CD4-positive, alpha-beta T cell treated with Interferon alpha-2 for 1 hour (primary cell): Measurements from ENCODE around the gene APOL1.
"Not testable (repeated sequence)": the region's sequence is repeated elsewhere in the genome, so short reads cannot be mapped to it uniquely, and the experiment has no call there.

Experiments
- DNase-seq, 2 donors: peaks; one replicate each; pipeline ENCODE4 v3.0.0-alpha.2; 2020 to 2022

APOL1 gene

GRCh38 chr22:36246718-36247117 lies 6.2 kb upstream of the APOL1 start:
- DNase-seq = no peak

GRCh38 chr22:36247955-36248354 lies 5.0 kb upstream of the APOL1 start:
- no peak for DNase-seq

GRCh38 chr22:36249160-36249559 lies 3.8 kb upstream of the APOL1 start:
- DNase-seq = no peak

- DNase-seq = not testable (repeated sequence)
These were observed 2.5 kb upstream of the APOL1 start for GRCh38 chr22:36250292-36250960.

- not testable (repeated sequence) for DNase-seq
These were observed 839 bp upstream of the APOL1 start for GRCh38 chr22:36251979-36252608.

- peak in 1 of 2 donors; percentile 33 for DNase-seq
These were observed 874 bp downstream of the APOL1 start for GRCh38 chr22:36253523-36254490.

GRCh38 chr22:36255572-36255971 lies 2.6 kb downstream of the APOL1 start:
- not testable (repeated sequence) for DNase-seq

GRCh38 chr22:36256478-36256877 lies 3.5 kb downstream of the APOL1 start:
- DNase-seq = no peak

- DNase-seq = no peak
These were observed 4.4 kb downstream of the APOL1 start for GRCh38 chr22:36257308-36257707.

GRCh38 chr22:36257948-36258670 lies 5.2 kb downstream of the APOL1 start:
- DNase-seq = peak in 1 of 2 donors; percentile 47

- peak; percentile 18 to 60 for DNase-seq
These were observed 6.0 kb downstream of the APOL1 start for GRCh38 chr22:36258701-36259614.

- DNase-seq = no peak
These were observed 6.8 kb downstream of the APOL1 start for GRCh38 chr22:36259615-36260300.

GRCh38 chr22:36261675-36262074 lies 8.7 kb downstream of the APOL1 start:
- DNase-seq = not testable (repeated sequence)

- not testable (repeated sequence) for DNase-seq
These were observed 9.4 kb downstream of the APOL1 start for GRCh38 chr22:36262307-36262706.

- DNase-seq = not testable (repeated sequence)
These were observed 10.3 kb downstream of the APOL1 start for GRCh38 chr22:36263216-36263673.

GRCh38 chr22:36263886-36264664 lies 11.1 kb downstream of the APOL1 start:
- not testable (repeated sequence) for DNase-seq

- no peak for DNase-seq
These were observed 14.1 kb downstream of the APOL1 start for GRCh38 chr22:36267058-36267457.

- DNase-seq = no peak
These were observed 15.1 kb downstream of the APOL1 start for GRCh38 chr22:36267896-36268485.

- DNase-seq = not testable (repeated sequence)
These were observed 18.3 kb downstream of the APOL1 start for GRCh38 chr22:36271231-36271630.
